HL-60 (cell line): ENCODE data around the gene KRT6A.

Source experiments
- DNase-seq, 2 experiments: peaks; one replicate each; pipeline ENCODE4 v3.0.0-alpha.2; 2010 to 2020; ENCODE audit warnings: low read depth in 1 of 2, low spot score in 1 of 2
- H3K27ac ChIP-seq: fragments of 250-450 bp; sonication (Bioruptor Pico); replicated peaks from 2 replicates; pipeline ENCODE4 v1.5.1; 2020; ENCODE audit warnings: mild to moderate bottlenecking, moderate library complexity
- H3K27me3 ChIP-seq: fragments of 250-450 bp; sonication (Bioruptor Pico); 2 replicates; pipeline ENCODE4 v1.5.1; 2021; ENCODE audit warnings: mild to moderate bottlenecking, moderate library complexity; ENCODE audit not compliant: insufficient read depth, poor library complexity, severe bottlenecking
- H3K4me3 ChIP-seq: replicated peaks from 2 replicates; pipeline ENCODE4 v1.5.1; 2011; ENCODE audit warnings: mild to moderate bottlenecking, control low read depth, low read length; ENCODE audit not compliant: insufficient read depth
- GABPA ChIP-seq: IDR thresholded peaks from 2 replicates; pipeline ENCODE4 v1.6.1; 2012; ENCODE audit warnings: low read depth
- POLR2AphosphoS5 ChIP-seq: IDR thresholded peaks from 2 replicates; pipeline ENCODE4 v1.6.1; 2012; ENCODE audit warnings: low read depth
- SPI1 ChIP-seq: IDR thresholded peaks from 2 replicates; pipeline ENCODE4 v1.6.1; 2012; ENCODE audit warnings: low read depth, mild to moderate bottlenecking, borderline replicate concordance
- TF ChIP-seq, protein P1 (sequence below): IDR thresholded peaks from 2 replicates; pipeline ENCODE4 v1.6.1; 2012; ENCODE audit warnings: low read depth; ENCODE audit not compliant: insufficient replicate concordance
- TF ChIP-seq, protein P2 (sequence below): IDR thresholded peaks from one replicate; pipeline ENCODE4 v1.5.1; 2011; ENCODE audit warnings: low read length, control low read depth, inconsistent platforms; ENCODE audit not compliant: insufficient read depth

KRT6A gene

DNA sequence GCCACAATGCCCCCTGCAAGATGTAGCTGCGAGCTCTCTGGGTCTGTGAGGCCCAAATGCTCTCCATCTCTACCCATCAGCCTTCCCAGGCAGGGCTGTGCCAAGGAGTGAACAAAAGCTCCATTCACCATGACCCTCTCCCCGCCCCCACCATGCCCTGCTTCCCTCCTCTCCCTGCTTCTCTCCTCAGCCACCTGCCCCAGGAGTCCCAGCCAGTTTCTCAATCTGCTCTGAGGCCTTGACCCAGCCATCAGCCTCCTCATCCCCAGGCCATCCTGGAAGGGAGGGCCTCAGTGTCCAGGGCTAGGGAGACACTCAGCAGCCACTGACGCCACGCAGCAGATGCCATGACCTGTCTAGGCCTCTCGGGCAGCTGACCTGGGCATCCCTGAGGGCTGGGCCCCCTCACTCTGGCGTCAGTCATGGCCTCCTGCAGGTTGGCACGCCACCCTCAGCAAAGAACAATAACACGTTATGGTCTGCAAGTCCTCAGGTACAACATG lies 35.6 kb upstream of the KRT6A start:
- DNase-seq = no peak
- Histone ChIP-seq H3K27ac (no peak overlapping the region), H3K27me3 (no peaks in the 10 kb centered on the region), H3K4me3 (no peak overlapping the region)
- TF ChIP-seq POLR2AphosphoS5 = no peak
- no peak for TF ChIP-seq GABPA
- TF ChIP-seq, protein P1, sequence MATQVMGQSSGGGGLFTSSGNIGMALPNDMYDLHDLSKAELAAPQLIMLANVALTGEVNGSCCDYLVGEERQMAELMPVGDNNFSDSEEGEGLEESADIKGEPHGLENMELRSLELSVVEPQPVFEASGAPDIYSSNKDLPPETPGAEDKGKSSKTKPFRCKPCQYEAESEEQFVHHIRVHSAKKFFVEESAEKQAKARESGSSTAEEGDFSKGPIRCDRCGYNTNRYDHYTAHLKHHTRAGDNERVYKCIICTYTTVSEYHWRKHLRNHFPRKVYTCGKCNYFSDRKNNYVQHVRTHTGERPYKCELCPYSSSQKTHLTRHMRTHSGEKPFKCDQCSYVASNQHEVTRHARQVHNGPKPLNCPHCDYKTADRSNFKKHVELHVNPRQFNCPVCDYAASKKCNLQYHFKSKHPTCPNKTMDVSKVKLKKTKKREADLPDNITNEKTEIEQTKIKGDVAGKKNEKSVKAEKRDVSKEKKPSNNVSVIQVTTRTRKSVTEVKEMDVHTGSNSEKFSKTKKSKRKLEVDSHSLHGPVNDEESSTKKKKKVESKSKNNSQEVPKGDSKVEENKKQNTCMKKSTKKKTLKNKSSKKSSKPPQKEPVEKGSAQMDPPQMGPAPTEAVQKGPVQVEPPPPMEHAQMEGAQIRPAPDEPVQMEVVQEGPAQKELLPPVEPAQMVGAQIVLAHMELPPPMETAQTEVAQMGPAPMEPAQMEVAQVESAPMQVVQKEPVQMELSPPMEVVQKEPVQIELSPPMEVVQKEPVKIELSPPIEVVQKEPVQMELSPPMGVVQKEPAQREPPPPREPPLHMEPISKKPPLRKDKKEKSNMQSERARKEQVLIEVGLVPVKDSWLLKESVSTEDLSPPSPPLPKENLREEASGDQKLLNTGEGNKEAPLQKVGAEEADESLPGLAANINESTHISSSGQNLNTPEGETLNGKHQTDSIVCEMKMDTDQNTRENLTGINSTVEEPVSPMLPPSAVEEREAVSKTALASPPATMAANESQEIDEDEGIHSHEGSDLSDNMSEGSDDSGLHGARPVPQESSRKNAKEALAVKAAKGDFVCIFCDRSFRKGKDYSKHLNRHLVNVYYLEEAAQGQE = no peak
- TF ChIP-seq SPI1 = no peak

DNA sequence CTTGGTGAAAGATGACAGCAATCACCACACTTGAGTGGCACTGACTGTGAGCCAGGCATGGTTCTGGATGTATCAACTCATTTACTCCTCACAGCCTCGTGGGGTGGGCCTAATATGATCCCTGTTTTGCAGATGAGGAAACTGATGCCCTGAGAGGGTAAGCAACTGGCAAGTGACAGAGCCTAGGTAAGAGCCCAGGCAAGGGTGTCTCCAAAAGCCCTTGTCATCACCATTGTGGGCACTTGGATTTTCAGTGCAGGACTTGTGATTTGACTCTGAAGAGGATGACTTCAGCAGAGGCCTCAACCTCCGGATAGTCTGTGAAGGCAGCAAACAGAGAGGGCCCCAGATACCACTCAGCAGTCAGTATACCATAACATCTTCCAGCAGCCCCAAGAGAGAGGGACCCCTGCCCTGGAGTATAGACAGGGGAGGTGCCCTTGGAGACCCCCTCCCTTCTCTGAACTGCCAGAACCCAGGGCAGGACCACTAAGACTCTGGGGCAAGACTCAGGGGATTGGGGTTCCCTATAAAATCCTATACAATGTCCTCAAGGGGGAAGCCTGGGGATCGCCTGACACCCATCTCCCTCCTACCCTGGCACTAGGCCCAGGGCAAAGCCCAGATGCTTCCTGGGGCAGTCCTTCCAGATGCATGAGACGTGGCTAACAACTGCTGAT lies 34.2 kb upstream of the KRT6A start:
- H3K27me3 ChIP-seq = no peaks in the 10 kb centered on the region
- DNase-seq = no peak
- no peak overlapping the region for H3K4me3 ChIP-seq
- TF ChIP-seq POLR2AphosphoS5 (no peak), GABPA (no peak), SPI1 (no peak)
- TF ChIP-seq, protein P1 = no peak
- TF ChIP-seq, protein P2, sequence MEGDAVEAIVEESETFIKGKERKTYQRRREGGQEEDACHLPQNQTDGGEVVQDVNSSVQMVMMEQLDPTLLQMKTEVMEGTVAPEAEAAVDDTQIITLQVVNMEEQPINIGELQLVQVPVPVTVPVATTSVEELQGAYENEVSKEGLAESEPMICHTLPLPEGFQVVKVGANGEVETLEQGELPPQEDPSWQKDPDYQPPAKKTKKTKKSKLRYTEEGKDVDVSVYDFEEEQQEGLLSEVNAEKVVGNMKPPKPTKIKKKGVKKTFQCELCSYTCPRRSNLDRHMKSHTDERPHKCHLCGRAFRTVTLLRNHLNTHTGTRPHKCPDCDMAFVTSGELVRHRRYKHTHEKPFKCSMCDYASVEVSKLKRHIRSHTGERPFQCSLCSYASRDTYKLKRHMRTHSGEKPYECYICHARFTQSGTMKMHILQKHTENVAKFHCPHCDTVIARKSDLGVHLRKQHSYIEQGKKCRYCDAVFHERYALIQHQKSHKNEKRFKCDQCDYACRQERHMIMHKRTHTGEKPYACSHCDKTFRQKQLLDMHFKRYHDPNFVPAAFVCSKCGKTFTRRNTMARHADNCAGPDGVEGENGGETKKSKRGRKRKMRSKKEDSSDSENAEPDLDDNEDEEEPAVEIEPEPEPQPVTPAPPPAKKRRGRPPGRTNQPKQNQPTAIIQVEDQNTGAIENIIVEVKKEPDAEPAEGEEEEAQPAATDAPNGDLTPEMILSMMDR = no peak
- H3K27ac ChIP-seq = no peak overlapping the region

DNA sequence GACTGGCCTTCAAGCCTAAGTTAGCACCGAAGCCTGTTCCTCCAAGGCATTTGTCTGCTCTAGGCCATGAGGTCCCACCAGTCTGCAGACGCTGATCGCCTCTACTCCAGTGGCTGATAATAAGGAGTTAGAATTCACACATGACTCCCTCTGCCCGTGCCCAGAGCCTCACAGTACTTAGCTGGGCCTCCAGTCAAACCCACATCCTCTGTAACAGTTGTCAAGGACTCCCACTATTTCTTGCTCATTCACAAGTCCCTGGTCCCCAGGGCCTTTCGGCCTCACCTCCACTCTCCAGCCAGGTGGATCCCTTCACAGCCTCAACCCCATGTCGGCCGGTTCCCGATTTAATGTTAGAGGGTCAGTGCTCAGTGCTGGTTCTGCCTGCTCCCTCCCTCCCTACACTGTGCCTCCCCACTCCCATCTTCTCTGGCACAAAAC lies 33.5 kb upstream of the KRT6A start:
- Histone ChIP-seq H3K4me3 (no peak overlapping the region), H3K27me3 (no peaks in the 10 kb centered on the region), H3K27ac (no peak overlapping the region)
- DNase-seq = no peak
- TF ChIP-seq, protein P2 = no peak
- TF ChIP-seq, protein P1 = no peak
